Breast epithelium (tissue), 4 donors: Measurements from ENCODE around the gene PAQR8. TPM values are rescaled to one million over a fixed set of nuclear protein-coding genes. Genes with fewer than 3 reads are reported as not detected.

Experiments used
- DNase-seq, 2 donors: peaks; one replicate each; pipeline ENCODE4 v3.0.0-alpha.2; 2019; ENCODE audit warnings: low spot score in 2 of 2
- H3K27ac ChIP-seq, 2 donors: fragments of 200-600 bp; sonication (generic) in 1 of 2; one replicate each; pipeline ENCODE4 v1.5.1; 2016 to 2019; ENCODE audit warnings: mild to moderate bottlenecking in 1 of 2
- H3K27me3 ChIP-seq, 2 donors: fragments of 200-600 bp; sonication (generic) in 1 of 2; one replicate each; pipeline versions ENCODE4 v1.5.1 to v1.6.0; 2017 to 2019; ENCODE audit warnings: control low read depth in 1 of 2, mild to moderate bottlenecking in 1 of 2
- H3K36me3 ChIP-seq: fragments of 200-600 bp; one replicate; pipeline ENCODE4 v1.5.1; 2019
- H3K4me1 ChIP-seq, 2 donors: fragments of 200-600 bp; sonication (generic); one replicate each; pipeline ENCODE4 v1.5.1; 2016 to 2019; ENCODE audit warnings: control low read depth in 1 of 2
- H3K4me3 ChIP-seq, 3 donors: fragments of 200-600 bp; sonication (generic); 1 replicate in 2 of 3; 2 replicates in 1 of 3; pipeline ENCODE4 v1.5.1; 2016 to 2019; ENCODE audit warnings: mild to moderate bottlenecking in 3 of 3, moderate library complexity in 2 of 3
- H3K9me3 ChIP-seq, 2 donors: fragments of 200-600 bp; sonication (generic) in 1 of 2; one replicate each; pipeline ENCODE4 v1.5.1; 2016 to 2019; ENCODE audit warnings: control low read depth in 1 of 2
- POLR2A ChIP-seq: fragments of 450-650 bp; IDR thresholded peaks from one replicate; pipeline ENCODE4 v1.6.1; 2016; ENCODE audit warnings: antibody characterized with exemption, mild to moderate bottlenecking, moderate library complexity
- POLR2AphosphoS5 ChIP-seq, 3 donors: sonication (generic); formaldehyde crosslinking; IDR thresholded peaks; one replicate each; pipeline ENCODE4 v1.6.1; 2017; ENCODE audit warnings: antibody characterized with exemption in 3 of 3
- intact Hi-C: fragments of 100-400 bp; cut with DNase I; formaldehyde crosslinking; loops from one replicate; pipeline ENCODE4 v1.15.1; 2023; ENCODE audit warnings: low total_unique reads
- total RNA-seq, 3 donors: library from RNA; depleted of rRNA; stranded (reverse); fragments of >200 nt; gene quantifications; one replicate each; pipeline ENCODE4 v1.1.0, GENCODE V29; 2016
- TF ChIP-seq, protein P1 (sequence below), 3 donors: fragments of 450-650 bp; IDR thresholded peaks; one replicate each; pipeline ENCODE4 v1.5.1; 2016 to 2017; ENCODE audit warnings: antibody characterized with exemption in 3 of 3, mild to moderate bottlenecking in 3 of 3, moderate library complexity in 3 of 3

Gene PAQR8
- total RNA-seq, 3 donors from 2014 or later: 4.0 to 4.6 (median 4.3) TPM

- H3K4me3 ChIP-seq: no peak overlapping the region
- no peak for DNase-seq
- no peaks in the 10 kb centered on the region for H3K36me3 ChIP-seq
- TF ChIP-seq POLR2AphosphoS5 (IDR thresholded peaks at IDR 0.05): no peak
- TF ChIP-seq, protein P1, sequence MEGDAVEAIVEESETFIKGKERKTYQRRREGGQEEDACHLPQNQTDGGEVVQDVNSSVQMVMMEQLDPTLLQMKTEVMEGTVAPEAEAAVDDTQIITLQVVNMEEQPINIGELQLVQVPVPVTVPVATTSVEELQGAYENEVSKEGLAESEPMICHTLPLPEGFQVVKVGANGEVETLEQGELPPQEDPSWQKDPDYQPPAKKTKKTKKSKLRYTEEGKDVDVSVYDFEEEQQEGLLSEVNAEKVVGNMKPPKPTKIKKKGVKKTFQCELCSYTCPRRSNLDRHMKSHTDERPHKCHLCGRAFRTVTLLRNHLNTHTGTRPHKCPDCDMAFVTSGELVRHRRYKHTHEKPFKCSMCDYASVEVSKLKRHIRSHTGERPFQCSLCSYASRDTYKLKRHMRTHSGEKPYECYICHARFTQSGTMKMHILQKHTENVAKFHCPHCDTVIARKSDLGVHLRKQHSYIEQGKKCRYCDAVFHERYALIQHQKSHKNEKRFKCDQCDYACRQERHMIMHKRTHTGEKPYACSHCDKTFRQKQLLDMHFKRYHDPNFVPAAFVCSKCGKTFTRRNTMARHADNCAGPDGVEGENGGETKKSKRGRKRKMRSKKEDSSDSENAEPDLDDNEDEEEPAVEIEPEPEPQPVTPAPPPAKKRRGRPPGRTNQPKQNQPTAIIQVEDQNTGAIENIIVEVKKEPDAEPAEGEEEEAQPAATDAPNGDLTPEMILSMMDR (IDR thresholded peaks at IDR 0.05): no peak
- TF ChIP-seq POLR2A: no peak
- no peak overlapping the region for H3K27ac ChIP-seq
- H3K4me1 ChIP-seq: no peaks in the 10 kb centered on the region
- intact Hi-C loops: no loop called here
- H3K27me3 ChIP-seq: no peaks in the 10 kb centered on the region
- H3K9me3 ChIP-seq: peaks cover 7 to 15% of the 10 kb centered on the region in 2 donors
Measured at GRCh38 chr6:52454556-52454955, 92.6 kb downstream of the PAQR8 start.

DNA sequence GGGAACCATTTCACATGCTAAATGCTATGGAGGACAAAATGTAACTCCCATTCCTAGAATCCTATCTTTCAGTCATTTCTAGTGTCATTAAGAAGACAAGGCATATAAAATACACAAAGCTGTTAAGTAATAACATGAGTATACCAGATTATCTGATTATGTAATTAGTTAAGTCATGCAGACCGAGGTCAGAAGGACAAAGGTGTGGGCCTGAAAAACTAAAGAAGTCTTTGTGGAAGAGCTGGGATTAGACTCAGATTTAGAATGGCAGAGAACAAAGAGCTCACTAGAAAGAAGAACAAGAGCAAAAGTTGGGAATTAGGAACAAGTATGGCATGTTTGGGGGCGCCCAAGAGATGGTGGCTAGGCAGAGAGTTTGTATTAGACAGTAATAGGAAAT lies 95.1 kb downstream of the PAQR8 start:
- TF ChIP-seq POLR2A: no peak
- no peak for TF ChIP-seq POLR2AphosphoS5 (IDR thresholded peaks at IDR 0.05)
- TF ChIP-seq, protein P1 (IDR thresholded peaks at IDR 0.05): no peak

More for the DNA sequence above, 95.1 kb downstream of the PAQR8 start:
- Histone ChIP-seq H3K36me3 (no peaks in the 10 kb centered on the region), H3K4me1 (no peaks in the 10 kb centered on the region), H3K27ac (no peak overlapping the region), H3K9me3 (no peaks in the 10 kb centered on the region), H3K27me3 (no peaks in the 10 kb centered on the region), H3K4me3 (no peak overlapping the region)
- intact Hi-C loops: no loop called here
- DNase-seq: no peak

Other genes with a start within 250 kb of the PAQR8 start
- not detected for gene IL17A, start 175.8 kb upstream of the PAQR8 start, total RNA-seq
- not detected for gene IL17F, start 117.7 kb upstream of the PAQR8 start, total RNA-seq
- 10 to 100 TPM; 31.2 to 44.5 (median 43.3) TPM for gene MCM3, start 77.4 kb upstream of the PAQR8 start, total RNA-seq
- 10 to 100 TPM; 26.2 to 55.8 (median 36.7) TPM for gene EFHC1, start 58.2 kb downstream of the PAQR8 start, total RNA-seq
- gene TRAM2, start 214.9 kb downstream of the PAQR8 start, total RNA-seq: 10 to 100 TPM; 11.9 to 33.0 (median 24.3) TPM